T-helper 2 cell (primary cell): ENCODE data around the gene DAPK1.

Source experiments
- DNase-seq, 5 experiments: peaks; one replicate each; pipeline versions ENCODE4 v3.0.0 to v3.0.0-alpha.2; 2012 to 2022

Gene DAPK1

GRCh38 chr9:87648606-87649005, 150.9 kb downstream of the DAPK1 start:
- no peak for DNase-seq

- no peak for DNase-seq
Measured at GRCh38 chr9:87650611-87651295, 153.1 kb downstream of the DAPK1 start.

DNA sequence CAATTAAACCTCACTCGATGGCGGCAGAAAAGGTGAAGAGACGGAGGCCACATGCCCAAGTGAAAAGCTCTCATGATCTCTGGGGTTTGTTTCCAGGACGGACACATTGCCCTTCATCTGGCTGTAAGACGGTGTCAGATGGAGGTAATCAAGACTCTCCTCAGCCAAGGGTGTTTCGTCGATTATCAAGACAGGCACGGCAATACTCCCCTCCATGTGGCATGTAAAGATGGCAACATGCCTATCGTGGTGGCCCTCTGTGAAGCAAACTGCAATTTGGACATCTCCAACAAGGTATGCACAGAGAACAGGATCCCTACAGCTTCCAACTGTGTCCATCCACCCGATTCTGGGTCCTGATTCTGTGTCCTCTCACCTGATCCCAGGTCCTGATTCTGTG, 153.8 kb downstream of the DAPK1 start:
- no peak for DNase-seq

DNA sequence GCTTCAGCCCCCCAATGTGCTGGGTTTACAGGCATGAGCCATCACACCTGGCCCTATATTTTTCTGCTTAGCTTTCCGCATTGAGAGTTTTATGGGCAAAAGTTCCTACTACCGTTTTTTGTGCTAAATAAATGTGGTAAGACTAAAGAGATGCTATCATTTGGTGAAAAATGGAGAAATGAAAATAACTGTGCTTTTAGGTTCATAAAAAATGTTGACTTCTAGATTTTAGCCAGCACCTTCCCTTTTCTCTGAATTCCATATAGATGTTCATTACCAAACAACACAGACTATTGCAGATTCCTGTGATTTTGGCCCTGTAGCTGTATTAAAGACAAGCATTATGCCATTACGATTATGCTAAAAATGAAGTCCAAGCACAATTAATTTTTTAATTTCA, 156.3 kb downstream of the DAPK1 start:
- DNase-seq: no peak

DNA sequence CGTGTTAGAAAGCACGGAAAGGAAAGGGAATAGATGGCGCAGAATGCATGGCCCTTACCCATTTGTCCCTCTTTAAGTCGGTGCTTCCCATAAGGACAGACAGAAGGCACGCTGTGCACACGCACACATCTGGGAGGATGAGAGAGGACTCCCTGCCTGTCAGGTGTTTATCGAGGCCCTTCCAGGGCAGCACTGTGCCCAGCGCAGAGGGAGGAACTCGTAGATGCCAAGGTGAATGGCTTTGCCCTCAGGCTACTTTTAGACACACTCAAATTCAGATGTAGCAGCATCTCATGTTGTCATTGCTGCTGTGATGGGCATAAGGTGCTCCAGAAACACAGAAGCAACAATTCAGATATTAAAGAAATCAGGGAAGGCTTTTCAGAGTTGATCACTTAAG, 158.1 kb downstream of the DAPK1 start:
- no peak for DNase-seq

DNA sequence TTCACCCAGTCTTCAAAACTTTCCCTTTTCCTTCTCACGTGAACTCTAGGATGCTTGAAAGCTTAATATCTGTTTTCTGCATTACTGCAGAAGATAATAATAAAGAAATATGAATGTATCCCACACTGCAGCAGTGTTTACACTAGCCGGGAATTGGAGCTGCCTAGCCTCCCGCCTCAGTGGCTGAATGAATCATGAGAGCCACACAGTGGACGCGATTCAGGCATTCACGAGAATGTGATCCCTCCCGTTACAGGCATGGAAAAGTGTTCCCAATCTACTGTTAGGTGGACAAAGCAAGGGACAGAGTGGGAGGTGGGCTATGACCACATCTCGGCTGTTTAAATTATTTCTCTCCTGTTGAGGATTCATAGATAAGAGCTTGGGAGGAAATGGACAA, 158.8 kb downstream of the DAPK1 start:
- no peak for DNase-seq

GRCh38 chr9:87657190-87657589, 159.5 kb downstream of the DAPK1 start:
- DNase-seq: no peak

GRCh38 chr9:87657893-87658292, 160.2 kb downstream of the DAPK1 start:
- no peak for DNase-seq

DNA sequence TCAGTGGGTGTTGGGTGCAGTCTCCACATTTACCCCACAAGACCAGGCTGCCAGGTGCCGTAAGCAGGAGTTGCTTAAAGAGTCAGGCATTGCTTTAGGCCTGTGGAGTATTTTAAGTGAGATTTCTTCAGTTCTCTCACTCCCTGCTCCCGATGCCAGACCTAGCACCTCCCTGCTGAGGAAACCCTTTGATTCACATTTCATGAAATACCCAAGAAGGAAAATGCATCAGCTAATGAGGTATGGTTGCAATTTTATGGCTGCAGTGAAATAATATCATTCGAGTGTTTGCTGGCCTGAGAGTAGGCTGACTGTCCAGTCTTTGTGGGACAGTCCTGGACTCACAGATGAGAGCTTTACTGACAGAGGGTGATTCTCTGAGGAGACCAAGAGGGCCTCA, 160.8 kb downstream of the DAPK1 start:
- DNase-seq: no peak

GRCh38 chr9:87659534-87660419, 162.1 kb downstream of the DAPK1 start:
- DNase-seq: no peak

- DNase-seq: no peak
Measured at GRCh38 chr9:87661241-87661640, 163.6 kb downstream of the DAPK1 start.

DNA sequence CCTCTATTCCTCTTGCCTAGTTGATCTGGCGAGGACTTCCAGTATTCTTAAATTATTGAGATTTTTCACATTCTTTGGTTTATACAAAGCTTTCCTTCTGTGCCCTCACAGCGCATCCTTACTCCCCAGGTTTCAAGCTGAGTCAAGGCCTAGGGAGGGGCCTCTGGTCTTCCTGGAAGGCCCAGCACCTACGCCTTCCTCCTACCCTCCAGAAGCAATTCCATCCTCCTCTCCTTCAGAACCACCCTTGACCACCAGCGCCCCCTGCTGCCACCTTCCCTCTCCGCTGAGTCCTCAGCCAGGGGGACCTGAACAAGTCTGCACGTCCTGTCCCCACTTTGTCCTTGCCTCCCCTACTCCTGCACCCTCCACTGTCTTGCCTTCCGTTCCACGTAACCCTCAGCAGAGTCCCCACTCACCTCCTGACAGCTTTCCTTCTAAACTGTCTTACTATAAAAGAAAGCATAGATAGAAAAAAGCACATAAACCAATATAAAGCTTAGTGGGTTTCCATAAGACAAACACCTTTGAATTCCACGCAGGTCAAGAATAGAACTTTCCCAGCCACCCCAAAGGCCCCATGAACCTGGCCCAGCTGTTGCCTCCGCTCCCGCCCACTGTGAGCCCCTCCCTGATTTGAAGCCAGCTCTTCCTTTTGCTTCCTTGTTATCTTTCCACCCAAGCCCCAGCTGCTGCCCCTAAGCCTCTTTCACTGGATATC, 165.3 kb downstream of the DAPK1 start:
- DNase-seq: peak in 2 of 5 experiments; percentile 38 to 48

DNA sequence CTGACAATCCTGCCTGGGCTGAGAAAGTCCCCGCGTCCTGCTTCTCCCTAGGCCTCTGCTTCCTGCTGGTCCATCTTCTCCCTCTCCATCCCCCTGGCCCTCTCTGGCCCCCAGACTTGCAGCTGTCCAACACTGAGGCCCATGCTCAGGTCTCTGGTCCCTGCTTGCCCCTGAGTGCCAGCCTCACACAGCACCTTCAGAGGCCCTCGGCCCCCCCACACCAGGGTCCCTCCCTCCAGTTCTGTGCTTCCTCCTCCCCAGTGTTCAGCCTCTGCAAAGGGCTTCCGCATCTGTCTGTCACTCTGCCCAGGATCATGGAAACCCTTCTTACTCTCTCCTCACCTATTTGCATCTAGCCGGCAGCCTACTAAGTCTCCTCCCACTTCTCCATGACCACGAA, 165.9 kb downstream of the DAPK1 start:
- DNase-seq: no peak

- DNase-seq: no peak
Measured at GRCh38 chr9:87664153-87665060, 166.7 kb downstream of the DAPK1 start.

DNA sequence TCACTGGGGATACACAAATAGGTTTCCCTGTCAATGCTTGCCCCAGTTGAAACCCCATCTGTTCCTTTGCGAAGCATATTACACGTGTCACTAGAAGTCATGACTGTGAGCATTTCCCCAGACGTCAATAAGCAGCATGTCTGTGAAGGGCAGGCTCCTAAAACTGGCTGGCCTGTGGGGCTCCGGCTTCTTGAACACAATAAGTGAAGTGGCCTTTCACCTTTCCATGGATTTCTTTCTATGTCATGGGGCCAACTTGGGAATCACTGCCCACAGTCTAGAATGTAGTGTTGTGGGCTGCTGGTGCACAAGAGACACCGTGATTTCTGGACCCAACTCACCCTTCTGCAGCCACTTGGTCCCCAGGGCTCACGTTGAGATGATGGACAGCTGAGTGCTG, 167.8 kb downstream of the DAPK1 start:
- DNase-seq: no peak

DNA sequence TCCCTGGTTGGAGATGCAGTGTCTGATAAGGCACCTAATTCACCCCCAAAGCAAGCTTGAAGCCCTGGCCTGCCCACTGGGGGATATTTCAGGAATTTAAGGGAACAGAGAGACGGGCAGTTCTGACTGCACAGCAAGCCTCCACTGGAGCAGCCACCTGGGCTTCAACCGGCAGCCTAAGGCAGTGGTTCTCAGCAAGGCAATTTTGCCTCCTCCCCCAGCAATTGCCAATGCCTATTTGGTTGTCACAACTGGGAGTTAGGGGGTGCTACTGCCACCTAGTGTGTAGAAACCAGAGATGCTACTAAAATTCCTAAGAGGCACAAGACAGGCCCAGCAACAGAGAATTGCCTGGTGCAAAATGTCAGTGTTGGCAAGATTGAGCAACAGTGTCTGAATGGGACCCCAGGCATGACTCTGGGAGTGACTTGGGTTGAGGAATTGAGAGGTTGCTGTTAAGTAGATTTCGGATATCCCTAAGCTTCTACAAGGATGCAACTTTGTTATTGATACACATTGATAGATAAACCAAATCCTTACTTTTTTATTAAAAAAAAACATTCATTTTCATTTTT, 169.6 kb downstream of the DAPK1 start:
- DNase-seq: peak in 1 of 5 experiments; percentile 45

GRCh38 chr9:87668222-87668621, 170.6 kb downstream of the DAPK1 start:
- DNase-seq: no peak

GRCh38 chr9:87668722-87669121, 171.1 kb downstream of the DAPK1 start:
- DNase-seq: no peak

DNA sequence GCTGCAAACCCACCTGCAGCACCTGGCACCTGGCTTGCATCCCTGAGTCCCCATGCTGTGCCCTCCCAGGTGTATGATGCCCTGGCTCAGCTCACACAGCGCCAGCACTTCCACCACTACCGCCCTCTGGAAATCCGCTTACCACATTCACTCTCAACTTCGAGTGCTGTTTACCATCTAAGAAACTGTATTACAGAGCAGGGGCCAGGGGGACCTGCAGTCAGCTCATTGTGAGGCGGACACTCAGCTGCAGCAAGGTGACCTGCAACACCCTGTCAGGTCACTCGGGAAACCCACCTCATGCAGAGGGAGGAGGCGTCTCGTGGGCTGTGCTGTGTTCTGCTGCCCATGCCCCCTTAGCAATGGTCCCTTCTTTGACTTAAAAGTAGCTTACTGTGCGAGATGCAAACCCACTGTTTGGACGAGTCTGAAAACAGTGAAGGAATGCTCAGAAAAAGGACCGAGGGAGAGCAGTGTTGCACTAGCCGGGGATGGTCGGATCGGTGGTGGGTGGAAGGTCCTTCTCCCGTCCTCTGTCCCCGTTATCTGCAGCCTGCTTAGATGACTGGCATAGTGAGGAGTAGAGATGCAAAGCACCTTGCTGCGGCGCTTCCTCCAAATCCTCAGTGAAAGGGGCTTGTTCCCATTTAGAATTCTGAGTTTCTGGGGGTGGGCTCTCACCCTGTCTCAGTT, 173.1 kb downstream of the DAPK1 start:
- no peak for DNase-seq

DNA sequence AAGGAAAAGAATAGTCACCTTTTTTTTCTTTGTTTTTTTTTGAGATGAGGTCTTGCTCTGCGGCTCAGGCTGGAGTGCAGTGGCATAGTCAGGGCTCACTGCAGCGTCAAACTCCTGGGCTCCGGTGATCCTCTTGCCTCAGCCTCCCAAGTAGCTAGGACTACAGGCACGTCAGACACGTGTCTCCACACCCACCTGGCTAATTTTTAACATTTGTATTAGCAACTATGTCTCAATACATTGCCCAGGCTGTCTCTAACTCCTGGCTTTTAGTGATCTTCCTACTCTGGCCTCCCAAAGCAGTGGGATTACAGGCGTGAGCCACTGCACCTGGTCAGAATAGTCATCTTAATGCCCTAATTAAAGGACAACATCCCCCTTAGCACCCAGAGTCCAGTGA, 173.8 kb downstream of the DAPK1 start:
- no peak for DNase-seq

- DNase-seq: no peak
Measured at GRCh38 chr9:87671925-87672324, 174.3 kb downstream of the DAPK1 start.
